Loucy (cell line): ENCODE data around the gene FERMT3.
A peak's percentile ranks its signal among the peaks of the same experiment; 100 is the strongest.

Experiments used
- H2AFZ ChIP-seq: fragments of 200-600 bp; sonication (generic); 2 replicates; pipeline ENCODE4 v1.6.0; 2016; ENCODE audit warnings: antibody characterized with exemption, mild to moderate bottlenecking, low read length, moderate library complexity
- H3F3A ChIP-seq: fragments of 200-600 bp; 2 replicates; pipeline ENCODE4 v1.6.0; 2016; ENCODE audit warnings: antibody characterized with exemption, low read depth, mild to moderate bottlenecking
- H3K27me3 ChIP-seq: fragments of 200-600 bp; sonication (generic); 2 replicates; pipeline ENCODE4 v1.6.1; 2014; ENCODE audit warnings: low read length, mild to moderate bottlenecking; ENCODE audit not compliant: insufficient read depth, poor library complexity, severe bottlenecking
- H3K36me3 ChIP-seq: fragments of 200-600 bp; sonication (generic); 2 replicates; pipeline ENCODE4 v1.6.1; 2016; ENCODE audit warnings: low read length; ENCODE audit not compliant: insufficient read depth
- H3K4me1 ChIP-seq: fragments of 200-600 bp; sonication (generic); 2 replicates; pipeline ENCODE4 v1.5.1; 2014; ENCODE audit warnings: low read length, mild to moderate bottlenecking; ENCODE audit not compliant: insufficient read depth, poor library complexity, severe bottlenecking
- H3K4me2 ChIP-seq: fragments of 200-600 bp; sonication (generic); 2 replicates; pipeline ENCODE4 v1.6.0; 2014; ENCODE audit warnings: antibody characterized with exemption, low read length, low read depth, mild to moderate bottlenecking; ENCODE audit not compliant: poor library complexity, severe bottlenecking
- H3K4me3 ChIP-seq: fragments of 200-600 bp; sonication (generic); 2 replicates; pipeline ENCODE4 v1.5.1; 2014; ENCODE audit warnings: low read length, mild to moderate bottlenecking, mixed read lengths; ENCODE audit not compliant: poor library complexity, severe bottlenecking
- H3K79me2 ChIP-seq: fragments of 200-600 bp; sonication (generic); 2 replicates; pipeline ENCODE4 v1.6.1; 2014; ENCODE audit warnings: low read length; ENCODE audit not compliant: insufficient read depth
- H3K9ac ChIP-seq: fragments of 200-600 bp; sonication (generic); 2 replicates; pipeline ENCODE4 v1.6.0; 2014; ENCODE audit warnings: mild to moderate bottlenecking, low read depth, low read length, moderate library complexity; ENCODE audit not compliant: poor library complexity, severe bottlenecking
- H3K9me2 ChIP-seq: fragments of 200-600 bp; sonication (generic); replicated peaks from 2 replicates; pipeline ENCODE4 v1.6.1; 2016; ENCODE audit warnings: low read depth, low read length, mixed read lengths
- H3K9me3 ChIP-seq: fragments of 200-600 bp; sonication (generic); 2 replicates; pipeline ENCODE4 v1.6.1; 2014; ENCODE audit warnings: mild to moderate bottlenecking, antibody characterized with exemption, low read length, low read depth; ENCODE audit not compliant: insufficient read depth
- H4K20me1 ChIP-seq: fragments of 200-600 bp; sonication (generic); 2 replicates; pipeline ENCODE4 v1.6.0; 2014; ENCODE audit warnings: antibody characterized with exemption, low read length, mild to moderate bottlenecking; ENCODE audit not compliant: insufficient read depth, poor library complexity, severe bottlenecking
- CTCF ChIP-seq: fragments of 200-600 bp; sonication (generic); conservative IDR thresholded peaks from 2 replicates; pipeline ENCODE4 v1.5.1; 2014; ENCODE audit warnings: mild to moderate bottlenecking, antibody characterized with exemption, low read length
- EZH2phosphoT487 ChIP-seq: fragments of 200-600 bp; IDR thresholded peaks from 2 replicates; pipeline ENCODE4 v1.6.1; 2018; ENCODE audit warnings: antibody characterized with exemption, mild to moderate bottlenecking, moderate library complexity, borderline replicate concordance

Gene FERMT3

GRCh38 chr11:64268893-64269539 lies 62.5 kb downstream of the FERMT3 start:
- no peaks in the 10 kb centered on the region for H3K9me3 ChIP-seq
- no peaks in the 10 kb centered on the region for H3K36me3 ChIP-seq
- H3K27me3 ChIP-seq = no peaks in the 10 kb centered on the region
- H3K9ac ChIP-seq = peak overlapping the region; percentile 87
- H3K4me1 ChIP-seq = peaks cover 27% of the 10 kb centered on the region
- no peaks in the 10 kb centered on the region for H4K20me1 ChIP-seq
- peaks cover 6% of the 10 kb centered on the region; the same call in 1 of the 2 replicates for H3F3A ChIP-seq
- H3K79me2 ChIP-seq = no peaks in the 10 kb centered on the region; the same call in 1 of the 2 replicates
- H2AFZ ChIP-seq = peak overlapping the region; percentile 77
- no peaks in the 10 kb centered on the region for H3K9me2 ChIP-seq
- H3K4me2 ChIP-seq = peak overlapping the region; percentile 82
- H3K4me3 ChIP-seq = peak overlapping the region; percentile 74
- TF ChIP-seq CTCF (no peak), EZH2phosphoT487 (no peak)

DNA sequence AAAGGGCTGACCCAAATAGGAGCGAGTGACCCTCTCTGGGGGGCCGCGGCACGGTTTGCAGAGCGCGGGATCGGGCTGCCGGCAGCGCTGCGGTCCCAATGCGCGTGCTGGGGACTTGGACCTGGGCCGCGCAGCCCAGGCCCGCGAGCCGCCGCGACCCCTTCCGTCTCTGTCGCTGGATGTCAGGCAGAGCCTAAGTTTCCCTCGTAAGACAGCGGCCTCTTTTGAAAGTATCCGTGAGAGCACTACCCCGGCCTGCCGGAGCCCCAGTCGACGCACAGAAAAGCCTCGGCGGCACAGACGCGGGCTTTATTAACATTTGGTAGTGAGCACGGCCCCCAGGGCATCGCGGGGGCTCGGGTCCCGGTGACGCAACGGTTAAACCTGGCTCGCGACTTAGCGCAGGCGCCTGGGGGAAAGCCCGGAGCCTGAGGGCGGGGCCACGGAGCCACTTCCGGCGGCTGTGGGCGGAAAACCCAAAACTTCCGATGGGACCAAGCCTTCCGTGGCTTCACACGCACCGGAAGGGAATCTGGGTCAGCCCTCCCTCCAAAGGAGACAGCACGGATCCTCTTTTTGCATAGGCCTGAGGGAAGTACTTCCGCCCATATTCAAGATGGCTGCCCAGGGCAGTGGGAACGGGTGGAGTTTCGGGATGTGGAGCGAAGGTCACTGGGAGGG lies 63.2 kb downstream of the FERMT3 start:
- Histone ChIP-seq H3K4me1 (peaks cover 27% of the 10 kb centered on the region), H2AFZ (peak overlapping the region; percentile 77), H3K9ac (peak overlapping the region; percentile 87), H3K4me3 (peak overlapping the region; percentile 74), H3K36me3 (no peaks in the 10 kb centered on the region), H3K4me2 (peak overlapping the region; percentile 99), H4K20me1 (no peaks in the 10 kb centered on the region), H3K79me2 (no peaks in the 10 kb centered on the region; the same call in 1 of the 2 replicates), H3K27me3 (no peaks in the 10 kb centered on the region), H3K9me3 (no peaks in the 10 kb centered on the region), H3F3A (peaks cover 6% of the 10 kb centered on the region; the same call in 1 of the 2 replicates), H3K9me2 (no peaks in the 10 kb centered on the region)
- TF ChIP-seq CTCF = peak; percentile 31
- no peak for TF ChIP-seq EZH2phosphoT487
